HG02759 (cell line): ENCODE measurements around the gene UNC5C.

Source experiments
- ATAC-seq: cut with Tn5 transposase; IDR thresholded peaks from one replicate; pipeline ENCODE4 v1.9.1; 2021; ENCODE audit warnings: mild to moderate bottlenecking, moderate library complexity; ENCODE audit not compliant: unreplicated experiment

UNC5C gene

GRCh38 chr4:95546866-95547714 is 1.7 kb downstream of the UNC5C start:
- ATAC-seq, result no peak

GRCh38 chr4:95546221-95546620 is 2.6 kb downstream of the UNC5C start:
- no peak for ATAC-seq

DNA sequence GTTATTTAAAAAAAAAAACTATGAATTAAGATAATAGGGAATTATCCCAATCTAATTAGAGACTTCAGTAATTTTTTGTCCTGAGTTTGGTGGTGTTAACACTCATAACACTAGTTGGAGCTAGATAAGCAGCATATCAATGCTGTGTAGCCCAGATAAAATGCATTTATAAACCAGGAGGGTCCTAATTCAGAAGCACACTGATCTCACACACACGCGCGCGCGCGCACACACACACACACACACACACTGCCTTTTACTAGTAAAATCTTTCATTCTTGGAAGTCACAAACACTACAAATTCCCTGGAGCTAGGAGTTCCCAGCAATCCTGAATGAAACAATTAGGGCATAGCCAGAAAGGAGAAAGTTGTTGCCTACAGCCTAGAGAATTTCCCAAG is 3.2 kb downstream of the UNC5C start:
- ATAC-seq, result no peak

GRCh38 chr4:95544113-95545103 is 4.4 kb downstream of the UNC5C start:
- no peak for ATAC-seq

- ATAC-seq, result peak; percentile 78
Measured at GRCh38 chr4:95541889-95542607, 6.7 kb downstream of the UNC5C start.

DNA sequence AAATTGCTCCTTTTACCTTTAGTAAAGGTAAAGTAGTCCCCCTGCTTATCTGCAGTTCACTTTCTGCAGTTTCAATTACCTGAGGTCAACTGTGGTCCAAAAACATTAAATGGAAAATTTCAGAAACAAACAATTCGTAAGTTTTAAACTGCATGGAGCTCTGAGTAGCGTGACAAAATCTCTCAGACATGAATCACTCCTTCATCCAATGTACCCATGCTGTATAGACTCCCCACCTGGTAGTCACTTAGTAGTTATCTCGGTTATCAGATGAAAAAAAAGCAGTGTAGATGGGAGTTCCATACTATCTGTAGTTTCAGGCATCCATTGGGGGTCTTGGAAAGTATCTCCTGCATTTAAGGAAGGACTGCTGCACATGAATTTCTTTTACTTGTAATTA is 7.7 kb downstream of the UNC5C start:
- ATAC-seq, result no peak

DNA sequence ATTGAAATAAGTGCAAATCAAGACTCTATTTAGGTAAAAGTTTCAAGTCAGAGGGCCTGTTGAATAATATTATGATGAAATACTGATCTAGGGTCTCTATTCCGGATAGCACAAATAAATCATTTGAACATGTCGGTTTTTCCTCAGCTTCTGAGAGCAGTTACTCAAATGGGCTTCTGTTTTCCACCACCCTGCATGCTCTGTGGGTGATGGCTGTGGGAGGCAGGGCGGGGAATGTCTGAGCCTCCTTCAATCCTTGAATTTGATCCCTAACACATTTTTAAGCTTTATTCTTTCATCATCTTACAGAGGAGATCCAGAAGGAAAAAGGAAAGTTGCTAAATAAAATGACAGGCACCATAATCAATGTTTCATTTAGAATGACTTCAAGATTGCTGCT is 8.5 kb downstream of the UNC5C start:
- no peak for ATAC-seq

DNA sequence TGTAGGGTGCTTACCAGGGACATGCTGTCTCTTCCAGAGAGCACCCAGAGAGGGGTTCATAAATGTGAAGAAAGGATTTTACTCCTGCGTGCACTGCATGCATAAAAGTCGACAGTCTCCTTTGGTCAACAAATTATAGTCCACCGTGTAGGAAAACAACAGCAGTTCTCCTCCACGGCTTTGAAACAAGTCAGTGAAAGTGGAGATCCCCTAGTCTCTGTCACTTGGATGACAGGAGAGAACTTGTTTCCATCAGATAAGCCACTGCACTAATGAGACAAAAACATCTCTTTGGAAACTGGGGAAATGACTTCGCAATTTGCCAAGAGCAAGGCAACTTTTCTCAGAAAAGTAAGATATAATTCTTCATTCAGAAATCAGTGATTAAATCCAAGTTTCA is 9.7 kb downstream of the UNC5C start:
- no peak for ATAC-seq

DNA sequence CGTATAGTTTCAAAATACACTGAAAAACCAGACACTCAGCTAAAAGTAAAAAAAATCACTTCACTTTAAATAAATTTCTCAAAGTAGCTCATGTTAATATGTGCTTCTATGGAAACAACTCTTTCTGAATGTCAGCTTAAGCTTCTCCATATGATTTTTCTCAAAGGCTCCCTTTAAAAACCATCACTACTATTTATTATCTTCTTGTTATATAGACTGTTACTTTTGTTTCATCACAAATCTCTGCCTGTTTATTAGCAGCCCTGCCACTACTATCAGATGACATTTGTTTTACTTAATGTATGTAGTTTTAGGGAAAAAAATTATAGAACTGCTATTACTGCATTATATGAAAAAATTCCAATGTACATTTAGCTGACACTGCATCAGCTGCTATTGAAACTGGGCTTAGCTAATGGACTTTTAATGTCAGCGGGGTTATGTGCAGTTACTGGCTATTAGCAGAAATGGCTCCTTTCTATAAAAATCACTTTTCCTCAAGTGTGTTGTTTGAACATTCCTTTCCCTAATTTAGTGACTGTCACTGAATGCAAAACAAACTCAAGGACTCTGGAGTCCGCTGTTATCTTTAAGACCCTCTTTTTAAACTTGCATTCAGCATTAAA is 10.8 kb downstream of the UNC5C start:
- ATAC-seq, result no peak

DNA sequence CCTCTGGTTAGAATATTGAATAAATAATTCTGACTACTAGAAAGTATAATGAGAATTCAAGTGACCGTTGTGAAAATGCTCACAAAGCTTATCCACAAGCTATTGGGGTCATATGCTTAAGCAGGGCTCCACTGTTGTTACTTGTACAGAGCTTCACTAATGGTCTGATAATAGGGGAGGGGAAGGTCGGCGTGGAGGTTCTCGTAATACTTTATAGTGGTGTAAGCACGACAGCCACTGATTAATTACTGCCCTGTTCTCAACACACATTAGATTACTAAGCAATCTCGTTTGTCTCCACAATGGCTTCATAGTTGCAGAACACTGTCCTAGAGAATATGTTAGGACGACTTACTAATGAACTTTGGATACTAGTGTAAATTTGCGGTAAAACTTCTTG is 11.6 kb downstream of the UNC5C start:
- no peak for ATAC-seq

DNA sequence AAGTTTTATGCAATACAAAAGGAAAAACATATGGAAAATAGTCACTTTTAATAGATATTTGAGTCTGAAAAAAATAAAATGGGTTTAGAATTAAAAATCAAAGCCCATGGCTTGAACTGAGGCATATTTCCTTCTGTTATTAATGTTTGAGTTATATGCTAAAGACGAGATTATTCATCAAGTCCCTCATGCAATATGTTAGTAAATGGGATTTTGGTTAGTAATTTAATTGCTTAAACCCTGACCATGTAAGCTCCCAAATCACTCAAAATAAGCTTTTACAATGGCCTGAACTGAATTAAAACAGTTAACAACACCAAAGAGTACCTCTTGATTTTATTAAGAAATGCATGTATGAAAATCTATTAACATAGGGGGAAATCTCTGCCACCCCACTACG is 12.1 kb downstream of the UNC5C start:
- ATAC-seq, result no peak

DNA sequence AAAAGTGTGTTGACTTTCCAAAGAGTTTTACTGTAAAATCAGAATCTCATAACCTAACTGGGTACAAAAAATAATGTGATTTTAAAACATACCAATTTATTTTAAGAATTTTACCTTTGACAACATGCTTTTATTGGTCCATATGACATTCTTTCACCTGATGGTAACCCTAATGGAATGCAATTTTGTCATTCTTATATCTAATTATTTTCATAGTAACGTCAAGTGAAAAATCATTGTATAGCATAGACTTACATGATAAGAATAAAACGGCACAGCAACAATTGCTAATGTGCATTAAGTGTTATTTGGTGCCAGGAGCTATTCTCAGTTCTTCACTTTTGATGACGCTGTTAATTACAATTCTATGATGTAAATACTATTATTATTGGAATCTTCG is 13.6 kb downstream of the UNC5C start:
- no peak for ATAC-seq

DNA sequence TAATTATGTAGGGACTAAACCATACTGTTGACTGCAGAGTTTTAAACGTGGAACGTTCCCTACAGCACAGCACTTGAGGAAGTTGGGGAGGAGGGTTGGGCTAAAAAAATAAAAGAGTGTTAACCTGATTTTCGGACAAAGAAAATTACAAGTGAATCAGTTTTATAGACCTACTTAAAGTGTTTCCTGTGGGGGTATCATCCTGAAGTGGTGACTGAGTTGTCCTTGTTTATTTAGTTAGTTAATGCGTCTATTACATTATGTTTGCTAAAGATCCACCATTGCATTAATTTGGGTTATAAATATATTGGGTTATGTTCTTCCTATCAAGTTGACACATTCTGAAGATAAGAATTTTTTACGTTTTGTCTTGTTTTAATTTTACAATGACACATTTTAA is 14.7 kb downstream of the UNC5C start:
- no peak for ATAC-seq

- ATAC-seq, result no peak
Measured at GRCh38 chr4:95533254-95533653, 15.5 kb downstream of the UNC5C start.

DNA sequence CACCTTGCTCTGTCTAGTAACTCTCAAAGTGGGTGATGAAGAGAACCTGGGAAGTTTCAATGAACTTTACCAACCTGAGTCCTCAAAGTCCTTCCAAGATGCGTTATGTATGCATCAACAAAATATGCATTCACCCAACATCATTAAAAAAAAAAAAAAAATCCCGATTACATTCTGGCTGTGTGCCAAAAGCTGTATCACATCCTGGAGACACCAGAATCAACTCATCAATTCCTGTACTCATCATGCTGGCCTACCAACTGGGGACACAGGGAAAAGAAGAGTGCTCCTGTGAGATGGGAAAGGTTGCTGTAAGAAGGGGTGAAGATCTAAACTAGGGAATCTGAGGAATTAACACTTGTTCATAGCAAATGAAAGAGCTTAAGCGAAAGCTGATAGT is 16.5 kb downstream of the UNC5C start:
- no peak for ATAC-seq

DNA sequence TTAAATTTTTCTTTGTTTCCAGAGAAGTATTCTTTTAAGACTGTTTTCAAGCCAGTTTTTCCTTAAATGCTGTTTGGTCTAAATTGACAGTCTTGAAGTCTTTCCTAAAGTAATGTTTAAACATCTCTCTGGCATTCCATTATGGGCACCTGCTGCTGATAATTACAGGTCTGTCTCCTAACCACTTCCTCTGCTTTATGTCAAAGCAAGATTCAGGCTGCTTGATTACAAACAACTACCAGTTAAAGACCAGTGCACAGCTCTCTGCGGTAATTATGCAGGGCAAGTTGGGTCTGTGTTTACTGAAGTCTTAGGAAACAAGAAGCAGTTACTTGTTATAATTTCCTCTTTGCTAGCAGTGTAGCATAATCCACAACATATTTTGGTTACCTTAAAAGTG is 17.6 kb downstream of the UNC5C start:
- no peak for ATAC-seq

DNA sequence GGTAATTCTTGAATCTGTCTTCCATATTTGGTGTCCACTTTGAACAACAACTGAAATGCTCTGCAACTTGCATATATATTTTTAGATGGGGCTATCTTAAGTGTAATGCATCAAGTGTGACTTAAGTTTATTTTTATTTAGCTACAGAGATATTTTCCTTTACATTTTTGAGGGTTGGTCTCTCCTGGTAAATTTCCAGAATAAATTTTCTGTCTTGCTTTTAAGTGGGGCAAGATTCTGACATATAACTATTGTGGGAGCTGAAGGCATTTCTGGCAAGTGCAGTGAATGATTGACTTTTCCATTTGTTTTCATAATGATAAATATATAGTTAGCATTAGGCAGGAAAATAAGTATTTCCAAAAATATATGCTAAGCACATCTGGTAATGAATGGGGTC is 18.8 kb downstream of the UNC5C start:
- no peak for ATAC-seq

DNA sequence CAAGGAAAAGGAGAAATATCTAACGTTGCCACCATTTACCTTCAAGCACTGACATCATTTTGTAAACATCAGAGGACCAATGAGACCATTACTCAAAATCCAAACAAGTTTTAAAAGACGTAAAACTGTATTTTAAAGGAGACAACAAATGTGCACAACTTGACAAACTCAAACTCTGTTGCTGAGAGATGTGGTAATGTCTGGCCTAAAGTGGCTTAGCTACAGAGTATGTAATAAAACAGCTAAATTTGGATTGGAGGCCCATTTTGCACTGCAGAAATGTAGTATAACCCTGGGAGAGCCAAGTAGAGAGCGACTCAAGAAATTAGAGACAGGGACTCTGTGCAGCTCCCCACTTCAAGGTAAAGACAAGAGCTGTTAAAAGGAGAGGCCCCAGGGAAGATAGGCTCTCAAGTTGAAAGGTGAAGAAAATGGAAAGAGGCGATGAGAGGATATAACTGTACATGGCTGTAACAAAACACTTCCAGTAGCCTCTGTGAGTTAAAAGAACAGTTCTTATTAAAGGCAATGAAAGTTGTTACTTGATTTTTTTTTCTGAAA is 20.3 kb downstream of the UNC5C start:
- ATAC-seq, result no peak

DNA sequence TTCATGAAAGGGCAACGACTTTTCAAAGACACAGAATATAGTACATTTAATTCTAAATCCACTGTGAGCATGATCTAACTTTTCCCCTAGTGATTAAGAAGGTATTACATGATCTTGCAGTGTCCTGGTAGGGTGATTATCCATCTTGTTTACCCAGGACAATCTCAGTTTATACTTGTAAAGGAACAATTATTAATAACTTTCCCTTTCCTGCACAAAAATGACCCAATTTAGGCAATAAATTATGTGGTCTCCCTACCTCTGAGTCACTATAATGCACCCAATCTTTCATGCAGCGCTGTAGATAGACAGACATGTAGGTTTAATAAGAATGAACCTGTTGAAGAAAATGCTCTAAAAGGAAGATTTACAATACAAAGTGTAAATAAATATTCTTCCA is 22.7 kb downstream of the UNC5C start:
- ATAC-seq, result no peak

- no peak for ATAC-seq
Measured at GRCh38 chr4:95524729-95525128, 24.0 kb downstream of the UNC5C start.
